H9 (cell line): ENCODE results near the gene COMMD10. TPM values are rescaled to one million over a fixed set of nuclear protein-coding genes. Genes with fewer than 3 reads are reported as not detected.

Experiments used
- DNase-seq: peaks from one replicate; pipeline ENCODE4 v3.0.0-alpha.2; 2017
- H2AFZ ChIP-seq: one replicate; pipeline ENCODE4 v1.6.1; 2013; ENCODE audit warnings: mild to moderate bottlenecking, low read length, control low read depth, moderate library complexity
- H2AK5ac ChIP-seq: 2 replicates; pipeline ENCODE4 v1.6.1; 2013; ENCODE audit warnings: low read length, control low read depth, mixed read lengths; ENCODE audit not compliant: insufficient read length
- H2BK120ac ChIP-seq: one replicate; pipeline ENCODE4 v1.6.1; 2013; ENCODE audit warnings: low read depth, mild to moderate bottlenecking, low read length, control low read depth, inconsistent platforms; ENCODE audit not compliant: poor library complexity, severe bottlenecking
- H2BK12ac ChIP-seq: 2 replicates; pipeline ENCODE4 v1.6.1; 2013; ENCODE audit warnings: low read length, control low read depth, mixed read lengths, low read depth; ENCODE audit not compliant: insufficient read length
- H2BK15ac ChIP-seq: 2 replicates; pipeline ENCODE4 v1.6.1; 2013; ENCODE audit warnings: low read depth, low read length, control low read depth
- H2BK20ac ChIP-seq: one replicate; pipeline ENCODE4 v1.6.1; 2013; ENCODE audit warnings: low read depth, mild to moderate bottlenecking, low read length, control low read depth, inconsistent platforms; ENCODE audit not compliant: poor library complexity, severe bottlenecking
- H2BK5ac ChIP-seq: 2 replicates; pipeline ENCODE4 v1.6.1; 2013; ENCODE audit warnings: low read length, control low read depth, mixed read lengths; ENCODE audit not compliant: insufficient read length
- H3K14ac ChIP-seq: 2 replicates; pipeline ENCODE4 v1.6.1; 2013; ENCODE audit warnings: low read length, control low read depth; ENCODE audit not compliant: insufficient read depth
- H3K18ac ChIP-seq: 2 replicates; pipeline ENCODE4 v1.6.1; 2013; ENCODE audit warnings: low read depth, mild to moderate bottlenecking, mixed read lengths, low read length, control low read depth; ENCODE audit not compliant: insufficient read length
- H3K23ac ChIP-seq: 2 replicates; pipeline ENCODE4 v1.6.1; 2013; ENCODE audit warnings: low read length, control low read depth, mixed read lengths, low read depth; ENCODE audit not compliant: insufficient read length
- H3K23me2 ChIP-seq: 2 replicates; pipeline ENCODE4 v1.6.1; 2013; ENCODE audit warnings: low read depth, mild to moderate bottlenecking, mixed read lengths, low read length, control low read depth; ENCODE audit not compliant: insufficient read length, poor library complexity, severe bottlenecking
- H3K27ac ChIP-seq: 2 replicates; pipeline ENCODE4 v1.5.1; 2013; ENCODE audit warnings: low read length, control low read depth, mixed read lengths, low read depth; ENCODE audit not compliant: insufficient read length
- H3K27me3 ChIP-seq: 2 replicates; pipeline ENCODE4 v1.6.1; 2013; ENCODE audit warnings: low read length, control low read depth, inconsistent platforms; ENCODE audit not compliant: insufficient read depth
- H3K4ac ChIP-seq: 2 replicates; pipeline ENCODE4 v1.6.1; 2013; ENCODE audit warnings: low read depth, mild to moderate bottlenecking, control low read depth, inconsistent platforms, low read length, moderate library complexity
- H3K4me1 ChIP-seq: 2 replicates; pipeline ENCODE4 v1.6.1; 2013; ENCODE audit warnings: low read length, control low read depth, inconsistent platforms; ENCODE audit not compliant: insufficient read depth
- H3K4me2 ChIP-seq: 2 replicates; pipeline ENCODE4 v1.6.1; 2013; ENCODE audit warnings: low read length, control low read depth, mixed read lengths; ENCODE audit not compliant: insufficient read length, insufficient read depth
- H3K56ac ChIP-seq: 2 replicates; pipeline ENCODE4 v1.6.1; 2013; ENCODE audit warnings: low read depth, mild to moderate bottlenecking, mixed read lengths, low read length, control low read depth; ENCODE audit not compliant: insufficient read length
- H3K79me1 ChIP-seq: 2 replicates; pipeline ENCODE4 v1.6.1; 2013; ENCODE audit warnings: low read depth, mild to moderate bottlenecking, moderate library complexity, low read length, control low read depth, inconsistent platforms; ENCODE audit not compliant: insufficient read depth, poor library complexity, severe bottlenecking
- H3K79me2 ChIP-seq: 2 replicates; pipeline ENCODE4 v1.6.1; 2013; ENCODE audit warnings: low read length, control low read depth, inconsistent platforms; ENCODE audit not compliant: insufficient read depth
- H3K9ac ChIP-seq: 2 replicates; pipeline ENCODE4 v1.6.1; 2013; ENCODE audit warnings: low read length, control low read depth, mixed read lengths; ENCODE audit not compliant: insufficient read length; ENCODE audit errors: extremely low read depth
- H3K9me3 ChIP-seq: one replicate; pipeline ENCODE4 v1.6.1; 2013; ENCODE audit warnings: low read depth, low read length, inconsistent platforms; ENCODE audit not compliant: control insufficient read depth
- H3T11ph ChIP-seq: one replicate; pipeline ENCODE4 v1.6.1; 2013; ENCODE audit warnings: mild to moderate bottlenecking, low read length, control low read depth, inconsistent platforms
- H4K20me1 ChIP-seq: one replicate; pipeline ENCODE4 v1.6.1; 2013; ENCODE audit not compliant: control insufficient read depth, insufficient read length, insufficient read depth
- H4K5ac ChIP-seq: 2 replicates; pipeline ENCODE4 v1.6.1; 2013; ENCODE audit warnings: low read depth, mild to moderate bottlenecking, mixed read lengths, low read length, control low read depth; ENCODE audit not compliant: insufficient read length
- H4K8ac ChIP-seq: replicated peaks from 2 replicates; pipeline ENCODE4 v1.6.1; 2013; ENCODE audit warnings: low read length, control low read depth, mixed read lengths, low read depth; ENCODE audit not compliant: insufficient read length
- H4K91ac ChIP-seq: 2 replicates; pipeline ENCODE4 v1.6.1; 2013; ENCODE audit warnings: low read depth, mild to moderate bottlenecking, moderate library complexity, mixed read lengths, low read length, control low read depth; ENCODE audit not compliant: insufficient read length
- H3K27ac Mint-ChIP-seq, 3 experiments: 2 replicates in 2 of 3; 3 replicates in 1 of 3; pipeline ENCODE4 v1.8.0; 2020 to 2021; ENCODE audit warnings: mixed read lengths in 3 of 3, mild to moderate bottlenecking in 1 of 3, moderate library complexity in 1 of 3
- H3K27me3 Mint-ChIP-seq: 2 replicates; pipeline ENCODE4 v1.8.0; 2021; ENCODE audit warnings: low read depth, mild to moderate bottlenecking, moderate library complexity, mixed read lengths
- H3K36me3 Mint-ChIP-seq, 3 experiments: 2 replicates in 2 of 3; 3 replicates in 1 of 3; pipeline ENCODE4 v1.8.0; 2020 to 2021; ENCODE audit warnings: low read depth in 3 of 3, mixed read lengths in 3 of 3; ENCODE audit not compliant: insufficient read depth in 1 of 3
- H3K4me1 Mint-ChIP-seq, 2 experiments: 2 replicates each; pipeline ENCODE4 v1.8.0; 2020; ENCODE audit warnings: mixed read lengths in 2 of 2
- H3K4me3 Mint-ChIP-seq, 2 experiments: 2 replicates in 1 of 2; 3 replicates in 1 of 2; pipeline ENCODE4 v1.8.0; 2020 to 2021; ENCODE audit warnings: mild to moderate bottlenecking in 2 of 2, mixed read lengths in 2 of 2, moderate library complexity in 1 of 2
- H3K9me3 Mint-ChIP-seq, 2 experiments: 2 replicates in 1 of 2; 3 replicates in 1 of 2; pipeline ENCODE4 v1.8.0; 2020; ENCODE audit warnings: mild to moderate bottlenecking in 2 of 2, mixed read lengths in 2 of 2, moderate library complexity in 1 of 2
- total RNA-seq: library from RNA; stranded (reverse); gene quantifications from 2 replicates; pipeline ENCODE4 v1.2.1, GENCODE V29; 2021
- TF ChIP-seq, protein P1 (sequence below): fragments of 200-600 bp; sonication (generic); conservative IDR thresholded peaks from 3 replicates; pipeline ENCODE4 v1.8.0; 2021; ENCODE audit warnings: antibody characterized with exemption, mild to moderate bottlenecking

COMMD10 gene
- total RNA-seq, 1 experiment from 2014 or later = 33.9 TPM

DNA sequence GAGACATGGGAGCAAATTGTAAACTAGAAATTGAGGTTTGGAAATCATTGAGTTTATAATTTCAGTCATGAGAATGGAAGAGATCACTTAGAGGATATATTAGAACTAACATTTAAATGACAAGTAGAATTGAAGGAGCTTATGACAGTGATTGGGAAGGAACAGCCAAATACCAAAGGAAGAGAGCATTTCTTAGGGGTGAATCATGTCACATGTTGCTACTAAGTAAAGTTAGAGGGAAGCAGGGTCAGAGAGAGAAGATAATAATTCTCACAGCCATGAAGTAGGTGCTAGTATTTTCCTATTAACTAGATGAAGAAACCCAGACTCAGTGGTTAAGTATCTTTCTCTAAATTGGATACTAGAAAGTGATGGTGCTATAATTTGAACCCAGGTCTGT lies 59.3 kb downstream of the COMMD10 start:
- H2AFZ ChIP-seq = no peak overlapping the region
- H3K56ac ChIP-seq = no peak overlapping the region
- no peaks in the 10 kb centered on the region for H3K4me1 ChIP-seq
- DNase-seq = no peak
- no peak overlapping the region for H3K14ac ChIP-seq
- no peak overlapping the region for H2BK12ac ChIP-seq
- H2BK15ac ChIP-seq = no peak overlapping the region
- H3K4me2 ChIP-seq = no peak overlapping the region
- H4K20me1 ChIP-seq = no peaks in the 10 kb centered on the region
- no peak overlapping the region for H4K8ac ChIP-seq
- no peak overlapping the region for H4K91ac ChIP-seq
- peaks cover 0 to 4% (median 3%) of the 10 kb centered on the region in 3 experiments; a peak in 1 of 7 replicates for H3K36me3 Mint-ChIP-seq
- H3K23me2 ChIP-seq = no peaks in the 10 kb centered on the region
- H3K27me3 ChIP-seq = no peaks in the 10 kb centered on the region
- no peaks in the 10 kb centered on the region for H3K9me3 Mint-ChIP-seq
- H4K5ac ChIP-seq = no peak overlapping the region
- no peak overlapping the region for H3K23ac ChIP-seq
- no peak overlapping the region for H2AK5ac ChIP-seq
- no peak overlapping the region for H3T11ph ChIP-seq
- TF ChIP-seq, protein P1, sequence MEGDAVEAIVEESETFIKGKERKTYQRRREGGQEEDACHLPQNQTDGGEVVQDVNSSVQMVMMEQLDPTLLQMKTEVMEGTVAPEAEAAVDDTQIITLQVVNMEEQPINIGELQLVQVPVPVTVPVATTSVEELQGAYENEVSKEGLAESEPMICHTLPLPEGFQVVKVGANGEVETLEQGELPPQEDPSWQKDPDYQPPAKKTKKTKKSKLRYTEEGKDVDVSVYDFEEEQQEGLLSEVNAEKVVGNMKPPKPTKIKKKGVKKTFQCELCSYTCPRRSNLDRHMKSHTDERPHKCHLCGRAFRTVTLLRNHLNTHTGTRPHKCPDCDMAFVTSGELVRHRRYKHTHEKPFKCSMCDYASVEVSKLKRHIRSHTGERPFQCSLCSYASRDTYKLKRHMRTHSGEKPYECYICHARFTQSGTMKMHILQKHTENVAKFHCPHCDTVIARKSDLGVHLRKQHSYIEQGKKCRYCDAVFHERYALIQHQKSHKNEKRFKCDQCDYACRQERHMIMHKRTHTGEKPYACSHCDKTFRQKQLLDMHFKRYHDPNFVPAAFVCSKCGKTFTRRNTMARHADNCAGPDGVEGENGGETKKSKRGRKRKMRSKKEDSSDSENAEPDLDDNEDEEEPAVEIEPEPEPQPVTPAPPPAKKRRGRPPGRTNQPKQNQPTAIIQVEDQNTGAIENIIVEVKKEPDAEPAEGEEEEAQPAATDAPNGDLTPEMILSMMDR = no peak
- no peak overlapping the region for H3K4ac ChIP-seq
- H3K9ac ChIP-seq = no peak overlapping the region
- H2BK120ac ChIP-seq = no peak overlapping the region
- no peaks in the 10 kb centered on the region for H3K4me1 Mint-ChIP-seq
- H3K27me3 Mint-ChIP-seq = no peaks in the 10 kb centered on the region
- H3K27ac ChIP-seq = no peak overlapping the region
- no peaks in the 10 kb centered on the region for H3K9me3 ChIP-seq
- H2BK20ac ChIP-seq = no peak overlapping the region
- no peak overlapping the region for H2BK5ac ChIP-seq
- H3K18ac ChIP-seq = no peak overlapping the region
- H3K79me2 ChIP-seq = no peaks in the 10 kb centered on the region
- no peaks in the 10 kb centered on the region for H3K79me1 ChIP-seq
- H3K4me3 Mint-ChIP-seq = no peak overlapping the region
- no peak overlapping the region for H3K27ac Mint-ChIP-seq
